NB4 (cell line): ENCODE data around the gene CCND1.

Source experiments
- DNase-seq: peaks from one replicate; pipeline ENCODE4 v3.0.0; 2010; ENCODE audit warnings: low read depth
- H3K4me3 ChIP-seq: one replicate; pipeline ENCODE4 v1.5.1; 2011; ENCODE audit warnings: mild to moderate bottlenecking, low read depth, low read length, moderate library complexity
- MYC ChIP-seq: IDR thresholded peaks from 2 replicates; pipeline ENCODE4 v1.6.1; 2011; ENCODE audit warnings: low read depth, low read length
- POLR2A ChIP-seq: IDR thresholded peaks from 2 replicates; pipeline ENCODE4 v1.6.1; 2011; ENCODE audit warnings: mild to moderate bottlenecking; ENCODE audit not compliant: insufficient read length; ENCODE audit errors: extremely low read depth
- TF ChIP-seq, protein P1 (sequence below): IDR thresholded peaks from one replicate; pipeline ENCODE4 v1.5.1; 2012; ENCODE audit warnings: low read depth, low read length
- TF ChIP-seq, protein P2 (sequence below): IDR thresholded peaks from 2 replicates; pipeline ENCODE4 v1.6.1; 2011; ENCODE audit warnings: low read depth, low read length

Gene CCND1

DNA sequence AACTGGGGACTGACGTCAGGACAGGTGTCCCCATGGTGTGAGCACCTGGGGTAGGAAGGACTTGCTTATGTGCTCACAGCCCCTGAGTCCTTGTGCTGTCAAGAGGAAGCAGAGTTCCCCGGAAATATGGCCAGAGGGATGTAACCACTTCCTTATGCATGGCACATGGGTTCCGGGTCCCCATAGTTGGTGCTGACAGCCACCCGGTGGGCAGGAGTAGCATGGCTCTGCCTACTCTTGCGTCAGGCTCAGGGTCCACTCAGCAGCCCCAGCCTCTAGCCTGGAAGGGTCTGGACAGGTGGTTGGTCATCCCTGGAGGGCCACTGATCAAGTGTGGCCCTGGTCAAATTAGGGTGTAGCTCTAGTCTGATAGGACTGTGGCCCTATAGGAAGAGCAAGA lies 42.8 kb upstream of the CCND1 start:
- TF ChIP-seq MYC (peak; percentile 98), POLR2A (no peak)
- TF ChIP-seq, protein P1, sequence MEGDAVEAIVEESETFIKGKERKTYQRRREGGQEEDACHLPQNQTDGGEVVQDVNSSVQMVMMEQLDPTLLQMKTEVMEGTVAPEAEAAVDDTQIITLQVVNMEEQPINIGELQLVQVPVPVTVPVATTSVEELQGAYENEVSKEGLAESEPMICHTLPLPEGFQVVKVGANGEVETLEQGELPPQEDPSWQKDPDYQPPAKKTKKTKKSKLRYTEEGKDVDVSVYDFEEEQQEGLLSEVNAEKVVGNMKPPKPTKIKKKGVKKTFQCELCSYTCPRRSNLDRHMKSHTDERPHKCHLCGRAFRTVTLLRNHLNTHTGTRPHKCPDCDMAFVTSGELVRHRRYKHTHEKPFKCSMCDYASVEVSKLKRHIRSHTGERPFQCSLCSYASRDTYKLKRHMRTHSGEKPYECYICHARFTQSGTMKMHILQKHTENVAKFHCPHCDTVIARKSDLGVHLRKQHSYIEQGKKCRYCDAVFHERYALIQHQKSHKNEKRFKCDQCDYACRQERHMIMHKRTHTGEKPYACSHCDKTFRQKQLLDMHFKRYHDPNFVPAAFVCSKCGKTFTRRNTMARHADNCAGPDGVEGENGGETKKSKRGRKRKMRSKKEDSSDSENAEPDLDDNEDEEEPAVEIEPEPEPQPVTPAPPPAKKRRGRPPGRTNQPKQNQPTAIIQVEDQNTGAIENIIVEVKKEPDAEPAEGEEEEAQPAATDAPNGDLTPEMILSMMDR: peak; percentile 65
- TF ChIP-seq, protein P2, sequence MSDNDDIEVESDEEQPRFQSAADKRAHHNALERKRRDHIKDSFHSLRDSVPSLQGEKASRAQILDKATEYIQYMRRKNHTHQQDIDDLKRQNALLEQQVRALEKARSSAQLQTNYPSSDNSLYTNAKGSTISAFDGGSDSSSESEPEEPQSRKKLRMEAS: peak; percentile 92
- peak; percentile 84 for DNase-seq
- no peak overlapping the region for H3K4me3 ChIP-seq

DNA sequence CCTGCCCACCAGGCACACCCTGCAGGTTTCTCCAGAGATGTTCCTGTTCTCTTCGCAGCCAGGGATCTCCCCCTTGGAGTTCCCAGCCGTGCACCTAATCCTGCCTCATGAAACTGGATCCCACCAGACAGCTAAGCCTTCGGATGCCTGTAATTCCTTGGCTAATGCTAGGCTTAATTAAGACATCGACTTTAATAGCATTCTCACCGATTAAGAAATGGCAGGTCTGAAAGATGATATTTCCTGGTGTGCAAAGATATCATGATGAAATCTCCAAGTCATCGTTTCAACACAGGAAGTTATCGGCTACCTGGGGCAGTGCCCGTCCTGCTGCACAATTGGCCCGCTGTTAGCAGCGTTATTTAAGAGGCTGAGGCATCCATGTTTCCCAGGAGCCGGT lies 41.5 kb upstream of the CCND1 start:
- peak; percentile 46 for DNase-seq
- H3K4me3 ChIP-seq: no peak overlapping the region
- no peak for TF ChIP-seq MYC
- TF ChIP-seq, protein P1: no peak
- TF ChIP-seq, protein P2: no peak
- no peak for TF ChIP-seq POLR2A

DNA sequence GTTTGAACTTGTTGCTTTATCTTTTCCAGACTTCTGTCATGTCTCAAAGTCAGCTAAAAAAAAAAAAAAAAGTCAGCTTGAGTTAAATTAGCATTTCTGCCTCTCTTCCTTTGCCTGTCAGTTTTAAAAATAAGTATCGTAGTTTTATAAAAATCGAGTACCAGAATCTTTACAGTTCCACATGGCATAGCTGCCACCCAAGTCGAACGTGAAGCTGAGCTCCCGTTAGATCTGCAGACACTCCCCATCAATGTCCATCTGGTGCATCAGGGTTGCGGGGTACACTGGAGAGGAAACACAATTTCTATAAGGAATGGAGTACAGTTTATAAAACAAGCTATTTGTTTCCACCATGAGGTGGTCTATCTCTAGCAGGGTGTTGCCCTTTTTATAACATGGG lies 41.0 kb upstream of the CCND1 start:
- no peak for DNase-seq
- TF ChIP-seq, protein P1: no peak
- TF ChIP-seq, protein P2: no peak
- TF ChIP-seq MYC: no peak
- TF ChIP-seq POLR2A: no peak
- H3K4me3 ChIP-seq: no peak overlapping the region

DNA sequence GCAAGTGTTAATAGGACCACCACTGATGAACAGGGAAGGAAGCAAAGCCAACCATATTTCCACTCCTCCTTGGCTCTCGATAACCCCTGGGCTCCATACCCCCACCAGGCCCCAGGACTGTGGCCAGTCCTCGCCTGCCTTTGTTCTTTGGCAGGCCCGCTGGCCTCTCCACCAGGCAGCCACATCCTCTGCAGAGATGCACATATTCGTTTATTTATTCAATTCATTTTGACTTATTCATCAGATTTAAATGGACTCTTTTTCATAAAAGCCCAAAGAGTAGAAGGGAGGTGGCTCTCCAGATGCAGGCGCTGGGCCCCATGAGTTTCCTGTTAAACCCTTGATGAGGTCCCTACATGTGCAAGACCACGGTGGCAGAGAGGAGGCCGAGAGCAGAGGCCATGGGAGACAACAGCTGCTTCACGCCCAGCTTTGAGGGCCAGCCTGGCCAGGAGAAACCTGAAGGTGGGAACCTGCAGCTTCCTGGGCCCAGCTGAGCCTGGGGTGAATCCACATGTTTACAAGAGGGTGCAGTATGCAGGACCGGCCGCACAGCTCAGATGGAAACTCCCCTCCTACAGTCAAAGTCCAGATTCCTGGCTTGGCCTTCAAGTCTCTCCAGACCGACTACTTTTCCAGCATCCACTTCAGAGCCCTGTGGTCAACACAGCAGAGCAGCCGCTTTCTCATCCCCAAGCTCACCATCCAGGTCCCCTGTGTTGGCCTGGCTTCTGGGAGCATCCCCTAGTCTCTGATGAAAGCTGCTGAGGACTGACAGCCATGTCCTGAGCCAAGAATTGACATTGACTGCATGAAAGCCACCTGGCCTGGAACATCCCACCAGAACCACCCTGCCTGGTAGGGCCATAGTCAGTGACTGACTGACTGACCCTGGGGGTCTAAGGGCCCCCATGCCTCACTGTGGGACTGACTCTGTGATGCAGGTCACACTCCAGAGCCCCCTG lies 39.7 kb upstream of the CCND1 start:
- no peak overlapping the region for H3K4me3 ChIP-seq
- TF ChIP-seq POLR2A (no peak), MYC (no peak)
- TF ChIP-seq, protein P2: no peak
- TF ChIP-seq, protein P1: no peak
- DNase-seq: no peak

DNA sequence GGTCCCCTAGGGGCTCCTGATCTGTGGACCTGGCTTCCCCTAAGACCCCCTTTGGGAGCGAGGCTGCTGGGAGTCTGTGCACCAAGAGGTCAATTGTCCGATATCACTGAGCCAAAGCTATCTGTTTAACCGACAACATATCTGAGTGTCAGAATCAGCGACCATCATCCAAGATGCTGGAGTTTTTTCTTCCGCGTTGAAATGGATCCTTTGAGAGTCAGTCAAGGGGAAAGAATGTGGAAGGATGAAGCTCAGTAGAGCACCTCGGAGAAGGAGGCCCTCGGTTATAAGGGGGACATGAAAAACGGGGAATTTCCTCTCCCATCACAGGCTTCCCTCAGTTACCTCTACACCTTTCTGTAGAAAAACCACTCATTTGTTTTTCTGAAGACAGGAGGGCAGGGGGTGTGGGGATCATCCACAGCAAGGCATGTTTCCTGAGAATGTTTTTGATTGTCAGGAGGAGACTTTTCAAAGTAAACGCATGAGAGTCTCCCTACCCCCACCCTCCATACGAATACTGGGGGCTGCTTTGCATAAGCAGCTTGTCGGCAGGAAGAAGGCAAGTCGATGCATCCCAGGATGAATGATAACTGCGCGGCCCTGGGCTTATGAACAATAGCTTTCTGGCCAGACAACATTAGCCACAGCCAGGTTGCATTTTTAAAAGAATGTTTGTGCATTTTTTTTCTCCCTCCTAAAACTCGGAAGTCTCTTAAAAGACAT lies 37.7 kb upstream of the CCND1 start:
- no peak for DNase-seq
- TF ChIP-seq MYC (no peak), POLR2A (no peak)
- TF ChIP-seq, protein P2: no peak
- TF ChIP-seq, protein P1: no peak
- no peak overlapping the region for H3K4me3 ChIP-seq
